Loucy (cell line): ENCODE results near the gene UBE4A.

ENCODE experiments used
- H2AFZ ChIP-seq: fragments of 200-600 bp; sonication (generic); 2 replicates; pipeline ENCODE4 v1.6.0; 2016; ENCODE audit warnings: antibody characterized with exemption, mild to moderate bottlenecking, low read length, moderate library complexity
- H3F3A ChIP-seq: fragments of 200-600 bp; 2 replicates; pipeline ENCODE4 v1.6.0; 2016; ENCODE audit warnings: antibody characterized with exemption, low read depth, mild to moderate bottlenecking
- H3K27me3 ChIP-seq: fragments of 200-600 bp; sonication (generic); 2 replicates; pipeline ENCODE4 v1.6.1; 2014; ENCODE audit warnings: low read length, mild to moderate bottlenecking; ENCODE audit not compliant: insufficient read depth, poor library complexity, severe bottlenecking
- H3K36me3 ChIP-seq: fragments of 200-600 bp; sonication (generic); 2 replicates; pipeline ENCODE4 v1.6.1; 2016; ENCODE audit warnings: low read length; ENCODE audit not compliant: insufficient read depth
- H3K4me1 ChIP-seq: fragments of 200-600 bp; sonication (generic); 2 replicates; pipeline ENCODE4 v1.5.1; 2014; ENCODE audit warnings: low read length, mild to moderate bottlenecking; ENCODE audit not compliant: insufficient read depth, poor library complexity, severe bottlenecking
- H3K4me2 ChIP-seq: fragments of 200-600 bp; sonication (generic); 2 replicates; pipeline ENCODE4 v1.6.0; 2014; ENCODE audit warnings: antibody characterized with exemption, low read length, low read depth, mild to moderate bottlenecking; ENCODE audit not compliant: poor library complexity, severe bottlenecking
- H3K4me3 ChIP-seq: fragments of 200-600 bp; sonication (generic); 2 replicates; pipeline ENCODE4 v1.5.1; 2014; ENCODE audit warnings: low read length, mild to moderate bottlenecking, mixed read lengths; ENCODE audit not compliant: poor library complexity, severe bottlenecking
- H3K79me2 ChIP-seq: fragments of 200-600 bp; sonication (generic); 2 replicates; pipeline ENCODE4 v1.6.1; 2014; ENCODE audit warnings: low read length; ENCODE audit not compliant: insufficient read depth
- H3K9ac ChIP-seq: fragments of 200-600 bp; sonication (generic); 2 replicates; pipeline ENCODE4 v1.6.0; 2014; ENCODE audit warnings: mild to moderate bottlenecking, low read depth, low read length, moderate library complexity; ENCODE audit not compliant: poor library complexity, severe bottlenecking
- H3K9me2 ChIP-seq: fragments of 200-600 bp; sonication (generic); replicated peaks from 2 replicates; pipeline ENCODE4 v1.6.1; 2016; ENCODE audit warnings: low read depth, low read length, mixed read lengths
- H3K9me3 ChIP-seq: fragments of 200-600 bp; sonication (generic); 2 replicates; pipeline ENCODE4 v1.6.1; 2014; ENCODE audit warnings: mild to moderate bottlenecking, antibody characterized with exemption, low read length, low read depth; ENCODE audit not compliant: insufficient read depth
- H4K20me1 ChIP-seq: fragments of 200-600 bp; sonication (generic); 2 replicates; pipeline ENCODE4 v1.6.0; 2014; ENCODE audit warnings: antibody characterized with exemption, low read length, mild to moderate bottlenecking; ENCODE audit not compliant: insufficient read depth, poor library complexity, severe bottlenecking
- EZH2phosphoT487 ChIP-seq: fragments of 200-600 bp; IDR thresholded peaks from 2 replicates; pipeline ENCODE4 v1.6.1; 2018; ENCODE audit warnings: antibody characterized with exemption, mild to moderate bottlenecking, moderate library complexity, borderline replicate concordance
- TF ChIP-seq, protein P1 (sequence below): fragments of 200-600 bp; sonication (generic); conservative IDR thresholded peaks from 2 replicates; pipeline ENCODE4 v1.5.1; 2014; ENCODE audit warnings: mild to moderate bottlenecking, antibody characterized with exemption, low read length

The UBE4A gene

DNA sequence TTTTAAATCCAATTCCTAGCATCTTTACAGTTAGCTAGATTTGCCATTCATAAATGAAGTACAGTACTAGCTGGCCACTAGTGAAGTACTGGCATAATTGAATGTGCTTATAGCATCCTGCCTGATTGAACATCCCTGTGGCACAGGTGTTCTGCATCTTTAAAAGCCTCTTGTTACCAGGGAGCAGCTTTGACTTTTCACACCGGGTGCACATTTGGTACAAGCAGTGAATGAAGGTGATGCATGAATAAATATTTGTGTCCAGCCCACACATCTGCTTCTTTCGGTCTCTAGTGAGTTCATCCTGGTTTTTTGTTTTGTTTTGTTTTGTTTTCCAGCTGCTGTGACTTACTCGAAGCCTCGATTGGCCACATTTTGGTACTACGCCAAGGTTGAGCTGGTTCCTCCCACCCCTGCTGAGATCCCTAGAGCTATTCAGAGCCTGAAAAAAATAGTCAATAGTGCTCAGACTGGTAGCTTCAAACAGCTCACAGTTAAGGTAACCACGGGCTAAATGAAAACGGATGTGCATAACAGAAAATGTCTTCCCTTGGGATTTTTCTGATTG lies 47.3 kb downstream of the UBE4A start:
- H3K4me1 ChIP-seq = peaks cover 41% of the 10 kb centered on the region
- H3K4me2 ChIP-seq = peak overlapping the region; percentile 85

DNA sequence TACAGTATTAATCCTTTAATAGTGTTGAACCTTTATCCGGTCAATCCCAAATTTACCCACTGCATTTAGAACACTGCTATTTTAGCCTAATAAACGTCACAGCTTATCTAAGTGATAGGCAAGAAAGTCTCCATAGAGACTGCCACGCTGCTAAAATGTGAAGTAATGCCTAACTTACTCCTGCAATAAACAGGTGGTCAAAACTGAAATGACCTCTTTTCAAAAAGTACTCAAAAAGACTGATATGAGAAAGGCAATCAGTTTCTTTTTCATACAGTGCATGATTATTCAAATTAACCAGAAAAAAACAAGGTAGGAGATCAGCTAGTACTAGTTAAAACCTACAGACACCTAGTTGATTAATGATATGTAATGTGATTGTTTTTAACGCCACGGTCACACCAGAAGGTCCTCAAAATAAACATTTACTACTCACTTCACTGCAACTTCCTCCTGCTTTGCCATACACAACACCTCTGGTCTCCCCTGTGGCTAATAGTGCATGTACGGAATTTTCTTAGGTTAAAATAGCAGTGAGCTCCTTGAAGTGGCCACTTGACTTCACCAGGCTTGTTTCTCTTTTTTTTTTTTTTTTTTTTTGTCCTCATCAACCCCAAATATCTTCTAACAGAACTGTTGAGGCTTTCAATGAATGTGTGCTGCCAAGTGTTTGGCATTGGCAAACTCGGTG lies 50.8 kb downstream of the UBE4A start:
- Histone ChIP-seq H3K9me2 (no peaks in the 10 kb centered on the region), H4K20me1 (peaks cover 37% of the 10 kb centered on the region), H3K4me3 (no peak overlapping the region), H3K36me3 (peaks cover 38% of the 10 kb centered on the region; the same call in 1 of the 2 replicates), H3K9ac (no peak overlapping the region), H3K4me2 (no peak overlapping the region), H3F3A (peaks cover 5% of the 10 kb centered on the region), H3K79me2 (peaks cover 51% of the 10 kb centered on the region), H3K9me3 (no peaks in the 10 kb centered on the region), H2AFZ (no peak overlapping the region), H3K27me3 (no peaks in the 10 kb centered on the region), H3K4me1 (peaks cover 24% of the 10 kb centered on the region)
- TF ChIP-seq EZH2phosphoT487 = no peak
- TF ChIP-seq, protein P1, sequence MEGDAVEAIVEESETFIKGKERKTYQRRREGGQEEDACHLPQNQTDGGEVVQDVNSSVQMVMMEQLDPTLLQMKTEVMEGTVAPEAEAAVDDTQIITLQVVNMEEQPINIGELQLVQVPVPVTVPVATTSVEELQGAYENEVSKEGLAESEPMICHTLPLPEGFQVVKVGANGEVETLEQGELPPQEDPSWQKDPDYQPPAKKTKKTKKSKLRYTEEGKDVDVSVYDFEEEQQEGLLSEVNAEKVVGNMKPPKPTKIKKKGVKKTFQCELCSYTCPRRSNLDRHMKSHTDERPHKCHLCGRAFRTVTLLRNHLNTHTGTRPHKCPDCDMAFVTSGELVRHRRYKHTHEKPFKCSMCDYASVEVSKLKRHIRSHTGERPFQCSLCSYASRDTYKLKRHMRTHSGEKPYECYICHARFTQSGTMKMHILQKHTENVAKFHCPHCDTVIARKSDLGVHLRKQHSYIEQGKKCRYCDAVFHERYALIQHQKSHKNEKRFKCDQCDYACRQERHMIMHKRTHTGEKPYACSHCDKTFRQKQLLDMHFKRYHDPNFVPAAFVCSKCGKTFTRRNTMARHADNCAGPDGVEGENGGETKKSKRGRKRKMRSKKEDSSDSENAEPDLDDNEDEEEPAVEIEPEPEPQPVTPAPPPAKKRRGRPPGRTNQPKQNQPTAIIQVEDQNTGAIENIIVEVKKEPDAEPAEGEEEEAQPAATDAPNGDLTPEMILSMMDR = no peak

More for the DNA sequence above, 47.3 kb downstream of the UBE4A start:
- no peak overlapping the region for H3K4me3 ChIP-seq
- H3F3A ChIP-seq = peaks cover 3% of the 10 kb centered on the region; the same call in 1 of the 2 replicates
- peaks cover 87% of the 10 kb centered on the region for H3K79me2 ChIP-seq
- H4K20me1 ChIP-seq = peaks cover 72% of the 10 kb centered on the region
- H3K9ac ChIP-seq = no peak overlapping the region
- H3K9me3 ChIP-seq = no peaks in the 10 kb centered on the region
- TF ChIP-seq EZH2phosphoT487 = no peak
- TF ChIP-seq, protein P1 = no peak
- no peak overlapping the region for H2AFZ ChIP-seq
- H3K9me2 ChIP-seq = no peaks in the 10 kb centered on the region
- no peaks in the 10 kb centered on the region for H3K27me3 ChIP-seq
- H3K36me3 ChIP-seq = peaks cover 38% of the 10 kb centered on the region; the same call in 1 of the 2 replicates

DNA sequence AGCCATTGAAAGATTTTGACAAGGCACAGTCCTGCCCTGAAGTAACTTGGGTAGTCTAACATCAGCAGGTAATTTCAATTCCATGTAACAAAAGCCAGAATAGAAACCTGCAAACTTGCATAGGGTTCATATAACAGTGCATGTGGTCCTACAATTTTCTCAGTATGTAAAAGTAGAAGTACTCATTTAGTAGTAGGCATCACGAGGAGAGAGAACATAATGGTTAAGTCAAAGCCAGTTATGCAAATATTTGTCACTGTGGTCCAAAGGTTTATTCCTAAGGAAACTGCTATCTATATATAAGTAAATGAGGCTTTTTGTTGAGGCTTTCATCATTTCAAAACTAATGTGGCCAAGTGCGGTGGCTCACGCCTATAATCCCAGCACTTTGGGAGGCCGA lies 52.1 kb downstream of the UBE4A start:
- Histone ChIP-seq H3K79me2 (peaks cover 38% of the 10 kb centered on the region), H3K4me3 (no peak overlapping the region), H2AFZ (no peak overlapping the region), H3K9ac (no peak overlapping the region), H3F3A (peaks cover 6% of the 10 kb centered on the region), H3K4me1 (peaks cover 30% of the 10 kb centered on the region), H3K36me3 (peaks cover 34% of the 10 kb centered on the region; the same call in 1 of the 2 replicates), H3K9me2 (no peaks in the 10 kb centered on the region), H3K9me3 (no peaks in the 10 kb centered on the region), H3K27me3 (no peaks in the 10 kb centered on the region), H3K4me2 (no peak overlapping the region), H4K20me1 (peaks cover 26% of the 10 kb centered on the region)
- TF ChIP-seq EZH2phosphoT487 = no peak
- TF ChIP-seq, protein P1 = no peak
